ENCODE results near the gene ALOX5AP. TPM values are rescaled to one million over a fixed set of nuclear protein-coding genes. Genes with fewer than 3 reads are reported as not detected.

The ALOX5AP gene
- polyA plus RNA-seq, 2 donors: 2.1 to 10.5 TPM

DNA sequence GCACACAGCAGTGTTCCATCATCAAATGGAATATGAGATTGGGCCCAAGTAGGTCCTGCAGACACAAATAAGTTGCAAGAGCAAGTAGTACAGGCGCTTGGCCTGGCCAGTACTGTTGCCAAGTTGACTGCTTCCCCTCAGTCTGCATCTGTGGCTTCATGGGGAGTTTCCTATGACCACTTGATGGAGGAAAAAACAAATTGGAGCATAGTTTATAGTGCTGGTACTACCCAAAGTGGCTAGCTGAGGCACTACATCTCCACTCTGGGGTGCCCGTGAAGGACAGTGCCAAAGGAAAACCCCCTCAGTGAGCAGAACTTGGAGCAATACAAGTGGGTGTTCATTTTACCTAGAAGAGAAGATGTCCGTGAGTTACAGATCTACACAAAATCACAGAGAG lies 10.6 kb upstream of the ALOX5AP start:
- WGBS, 2 donors: 94 to 96% methylated on average over 3 of the region's 3 CpGs
- H3K36me3 ChIP-seq (ENCODE audit: control insufficient read depth in 2 of 2, insufficient read depth in 2 of 2, low read length in 1 of 2): no peaks in the 10 kb centered on the region

DNA sequence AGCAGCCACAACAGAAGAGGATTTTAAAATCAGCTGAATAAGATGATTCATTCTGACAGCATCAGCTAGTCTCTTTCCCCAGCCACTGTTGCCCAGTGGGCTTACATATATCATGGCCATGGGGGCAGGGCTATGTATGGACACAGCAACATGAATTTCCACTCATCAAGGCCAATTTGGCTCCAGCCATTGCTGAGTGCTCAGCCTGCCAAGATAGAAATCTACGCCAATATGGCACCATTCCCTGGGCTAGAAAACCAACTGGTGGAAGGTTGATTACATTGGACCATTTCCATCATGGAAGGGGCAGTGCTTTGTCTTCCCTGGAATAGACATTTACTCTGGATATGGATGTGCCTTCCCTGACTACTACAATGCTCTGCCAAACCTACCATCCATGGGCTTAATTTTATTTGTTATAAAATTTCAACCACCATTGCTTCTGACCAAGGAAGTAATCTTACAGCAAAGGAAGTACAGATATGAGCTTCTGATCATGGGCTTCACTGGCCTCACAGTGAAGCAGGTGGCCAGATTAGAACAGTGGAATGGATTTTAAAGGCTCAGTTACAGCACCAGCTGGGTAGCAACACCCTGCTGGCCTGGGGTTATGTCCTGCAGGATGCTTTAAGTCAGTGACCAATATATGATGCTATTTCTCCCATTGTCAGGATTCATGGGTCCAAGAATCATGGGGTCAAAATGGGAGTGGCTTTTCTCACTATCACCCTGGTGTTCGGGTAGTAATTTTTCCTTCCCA lies 9.8 kb upstream of the ALOX5AP start:
- no peaks in the 10 kb centered on the region for H3K9me3 ChIP-seq (ENCODE audit: control insufficient read depth in 2 of 2, insufficient read depth in 1 of 2, low read depth in 1 of 2, low read length in 1 of 2)
- H3K4me3 ChIP-seq (ENCODE audit: low read depth in 1 of 2, low read length in 2 of 2): no peak overlapping the region
- no peak overlapping the region for H3K27ac ChIP-seq (ENCODE audit: low read depth in 2 of 2, low read length in 1 of 2)
- WGBS, 2 donors: 77 to 78% methylated on average over 2 of the region's 2 CpGs
- no peaks in the 10 kb centered on the region for H3K36me3 ChIP-seq (ENCODE audit: control insufficient read depth in 2 of 2, insufficient read depth in 2 of 2, low read length in 1 of 2)
- no peaks in the 10 kb centered on the region for H3K27me3 ChIP-seq (ENCODE audit: control insufficient read depth in 1 of 2, insufficient read depth in 2 of 2, low read length in 2 of 2)
- peaks cover 0 to 2% of the 10 kb centered on the region in 2 donors for H3K4me1 ChIP-seq (ENCODE audit: control insufficient read depth in 2 of 2, insufficient read depth in 2 of 2, low read length in 1 of 2)

More for the DNA sequence above, 10.6 kb upstream of the ALOX5AP start:
- H3K9me3 ChIP-seq (ENCODE audit: control insufficient read depth in 2 of 2, insufficient read depth in 1 of 2, low read depth in 1 of 2, low read length in 1 of 2): no peaks in the 10 kb centered on the region
- H3K27me3 ChIP-seq (ENCODE audit: control insufficient read depth in 1 of 2, insufficient read depth in 2 of 2, low read length in 2 of 2): no peaks in the 10 kb centered on the region
- H3K27ac ChIP-seq (ENCODE audit: low read depth in 2 of 2, low read length in 1 of 2): no peak overlapping the region
- H3K4me1 ChIP-seq (ENCODE audit: control insufficient read depth in 2 of 2, insufficient read depth in 2 of 2, low read length in 1 of 2): no peaks in the 10 kb centered on the region
- H3K4me3 ChIP-seq (ENCODE audit: low read depth in 1 of 2, low read length in 2 of 2): no peak overlapping the region

DNA sequence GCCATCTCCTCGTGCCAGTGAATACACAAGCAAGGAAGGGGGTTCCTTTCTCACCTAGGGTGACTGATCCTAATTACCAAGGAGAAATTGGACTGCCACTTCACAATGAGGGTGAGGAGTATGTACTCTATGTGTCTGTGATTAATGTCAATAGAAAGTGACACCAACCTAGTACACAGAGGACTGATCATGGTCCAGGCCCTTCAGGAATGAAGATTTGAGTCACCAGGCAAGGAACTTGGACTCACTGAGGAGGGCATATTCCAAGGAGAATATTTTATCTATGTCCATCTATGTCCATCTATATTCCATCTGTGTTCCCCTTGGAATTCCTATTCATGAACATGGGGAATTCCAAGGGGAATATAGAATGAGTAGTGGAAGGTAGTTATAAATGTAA lies 9.2 kb upstream of the ALOX5AP start:
- 78 to 91% methylated on average over 1 of the region's 1 CpG for WGBS, 2 donors
- Histone ChIP-seq H3K4me3 (ENCODE audit: low read depth in 1 of 2, low read length in 2 of 2) (no peak overlapping the region), H3K36me3 (ENCODE audit: control insufficient read depth in 2 of 2, insufficient read depth in 2 of 2, low read length in 1 of 2) (no peaks in the 10 kb centered on the region), H3K27me3 (ENCODE audit: control insufficient read depth in 1 of 2, insufficient read depth in 2 of 2, low read length in 2 of 2) (no peaks in the 10 kb centered on the region), H3K27ac (ENCODE audit: low read depth in 2 of 2, low read length in 1 of 2) (no peak overlapping the region), H3K9me3 (ENCODE audit: control insufficient read depth in 2 of 2, insufficient read depth in 1 of 2, low read depth in 1 of 2, low read length in 1 of 2) (no peaks in the 10 kb centered on the region), H3K4me1 (ENCODE audit: control insufficient read depth in 2 of 2, insufficient read depth in 2 of 2, low read length in 1 of 2) (peaks cover 0 to 3% of the 10 kb centered on the region in 2 donors)

DNA sequence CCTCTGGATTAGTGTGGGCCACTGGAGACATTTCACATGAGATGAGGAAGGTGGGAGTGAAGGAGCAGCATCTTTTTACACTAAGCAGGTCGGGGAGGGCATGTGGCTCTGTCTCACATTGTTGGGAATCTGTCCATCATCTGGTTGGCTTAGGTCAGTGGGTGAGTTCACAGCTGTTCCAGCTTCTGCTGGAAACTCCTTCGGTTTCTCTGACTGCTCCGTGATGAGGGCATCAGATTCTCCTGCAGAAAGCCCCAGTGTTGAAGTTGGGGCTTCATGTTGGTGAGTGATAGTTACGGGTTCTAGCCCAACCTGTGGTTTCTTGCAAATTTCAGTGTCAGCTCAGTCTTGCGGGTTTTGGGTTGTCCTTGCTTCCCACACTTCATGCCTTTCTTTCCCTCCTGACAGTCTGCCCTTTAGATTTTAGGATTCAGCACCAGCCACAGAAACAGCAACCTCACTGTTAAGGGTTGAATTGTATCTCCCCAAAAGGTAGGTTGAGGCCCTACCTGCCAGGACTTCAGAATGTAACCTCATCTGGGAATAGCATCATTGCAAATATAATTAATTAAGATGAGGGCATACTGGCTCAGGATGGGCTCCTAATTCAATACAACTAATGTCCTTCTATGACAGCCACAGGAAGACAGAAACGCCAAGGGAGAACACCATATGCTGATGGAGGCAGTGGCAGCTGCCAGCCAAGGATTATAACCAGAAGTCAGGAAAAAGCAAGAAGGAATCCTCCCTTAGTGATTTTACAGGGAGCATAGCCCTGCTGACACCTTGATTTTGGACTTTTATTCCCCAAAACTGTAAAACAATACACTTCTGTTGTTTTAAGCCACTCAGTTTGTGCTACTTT lies 7.6 kb upstream of the ALOX5AP start:
- no peak overlapping the region for H3K27ac ChIP-seq (ENCODE audit: low read depth in 2 of 2, low read length in 1 of 2)
- H3K27me3 ChIP-seq (ENCODE audit: control insufficient read depth in 1 of 2, insufficient read depth in 2 of 2, low read length in 2 of 2): no peaks in the 10 kb centered on the region
- WGBS, 2 donors: 88 to 89% methylated on average over 6 of the region's 6 CpGs
- H3K36me3 ChIP-seq (ENCODE audit: control insufficient read depth in 2 of 2, insufficient read depth in 2 of 2, low read length in 1 of 2): no peaks in the 10 kb centered on the region
- no peak overlapping the region for H3K4me3 ChIP-seq (ENCODE audit: low read depth in 1 of 2, low read length in 2 of 2)
- peaks cover 0 to 3% of the 10 kb centered on the region in 2 donors for H3K4me1 ChIP-seq (ENCODE audit: control insufficient read depth in 2 of 2, insufficient read depth in 2 of 2, low read length in 1 of 2)
- H3K9me3 ChIP-seq (ENCODE audit: control insufficient read depth in 2 of 2, insufficient read depth in 1 of 2, low read depth in 1 of 2, low read length in 1 of 2): no peaks in the 10 kb centered on the region

DNA sequence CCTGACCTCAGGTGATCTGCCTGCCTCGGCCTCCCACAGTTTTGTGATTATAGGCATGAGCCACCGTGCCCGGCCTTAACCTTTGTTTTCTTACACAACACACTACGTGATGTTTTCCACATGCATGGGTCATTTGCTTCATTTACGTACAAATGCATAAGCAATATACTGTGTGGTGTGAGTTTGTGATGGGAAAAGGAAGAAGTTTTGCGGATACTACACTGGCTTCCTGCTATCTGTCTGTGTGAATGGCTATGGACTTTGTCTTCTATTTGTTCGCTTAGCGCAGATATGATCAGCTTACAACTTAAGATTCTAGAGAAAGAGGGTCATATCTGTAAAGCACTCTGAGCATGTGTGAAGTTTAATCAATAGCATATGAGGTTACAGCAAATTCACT lies 5.5 kb upstream of the ALOX5AP start:
- no peak overlapping the region for H3K27ac ChIP-seq (ENCODE audit: low read depth in 2 of 2, low read length in 1 of 2)
- H3K27me3 ChIP-seq (ENCODE audit: control insufficient read depth in 1 of 2, insufficient read depth in 2 of 2, low read length in 2 of 2): no peaks in the 10 kb centered on the region
- H3K4me3 ChIP-seq (ENCODE audit: low read depth in 1 of 2, low read length in 2 of 2): no peak overlapping the region
- no peaks in the 10 kb centered on the region for H3K36me3 ChIP-seq (ENCODE audit: control insufficient read depth in 2 of 2, insufficient read depth in 2 of 2, low read length in 1 of 2)
- peaks cover 0 to 3% of the 10 kb centered on the region in 2 donors for H3K4me1 ChIP-seq (ENCODE audit: control insufficient read depth in 2 of 2, insufficient read depth in 2 of 2, low read length in 1 of 2)
- no peaks in the 10 kb centered on the region for H3K9me3 ChIP-seq (ENCODE audit: control insufficient read depth in 2 of 2, insufficient read depth in 1 of 2, low read depth in 1 of 2, low read length in 1 of 2)
- WGBS, 2 donors: 88 to 90% methylated on average over 8 of the region's 8 CpGs

DNA sequence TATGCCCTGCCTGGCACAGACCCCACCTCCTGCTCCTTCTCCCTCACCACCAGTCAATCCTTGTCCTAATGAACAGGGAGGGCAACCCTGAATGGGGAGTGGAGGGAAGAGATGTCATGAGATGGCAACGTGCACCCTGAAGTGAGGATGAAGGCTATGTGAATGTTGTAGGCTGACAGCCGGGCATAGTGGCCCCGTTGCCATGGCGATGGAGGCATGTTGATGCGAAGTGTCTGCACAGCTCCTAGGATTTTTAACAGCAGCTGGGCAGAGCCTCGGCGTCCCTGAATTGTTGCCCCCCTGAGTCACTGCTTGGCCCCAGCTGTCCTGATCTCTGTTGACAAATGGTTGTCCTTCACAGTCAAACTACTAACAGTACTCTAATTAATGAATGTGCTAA lies 4.8 kb upstream of the ALOX5AP start:
- H3K9me3 ChIP-seq (ENCODE audit: control insufficient read depth in 2 of 2, insufficient read depth in 1 of 2, low read depth in 1 of 2, low read length in 1 of 2): no peaks in the 10 kb centered on the region
- H3K4me3 ChIP-seq (ENCODE audit: low read depth in 1 of 2, low read length in 2 of 2): no peak overlapping the region
- H3K27ac ChIP-seq (ENCODE audit: low read depth in 2 of 2, low read length in 1 of 2): no peak overlapping the region
- H3K36me3 ChIP-seq (ENCODE audit: control insufficient read depth in 2 of 2, insufficient read depth in 2 of 2, low read length in 1 of 2): no peaks in the 10 kb centered on the region
- 55 to 56% methylated on average over 7 of the region's 7 CpGs for WGBS, 2 donors
- H3K27me3 ChIP-seq (ENCODE audit: control insufficient read depth in 1 of 2, insufficient read depth in 2 of 2, low read length in 2 of 2): no peaks in the 10 kb centered on the region
- peaks cover 0 to 3% of the 10 kb centered on the region in 2 donors for H3K4me1 ChIP-seq (ENCODE audit: control insufficient read depth in 2 of 2, insufficient read depth in 2 of 2, low read length in 1 of 2)

DNA sequence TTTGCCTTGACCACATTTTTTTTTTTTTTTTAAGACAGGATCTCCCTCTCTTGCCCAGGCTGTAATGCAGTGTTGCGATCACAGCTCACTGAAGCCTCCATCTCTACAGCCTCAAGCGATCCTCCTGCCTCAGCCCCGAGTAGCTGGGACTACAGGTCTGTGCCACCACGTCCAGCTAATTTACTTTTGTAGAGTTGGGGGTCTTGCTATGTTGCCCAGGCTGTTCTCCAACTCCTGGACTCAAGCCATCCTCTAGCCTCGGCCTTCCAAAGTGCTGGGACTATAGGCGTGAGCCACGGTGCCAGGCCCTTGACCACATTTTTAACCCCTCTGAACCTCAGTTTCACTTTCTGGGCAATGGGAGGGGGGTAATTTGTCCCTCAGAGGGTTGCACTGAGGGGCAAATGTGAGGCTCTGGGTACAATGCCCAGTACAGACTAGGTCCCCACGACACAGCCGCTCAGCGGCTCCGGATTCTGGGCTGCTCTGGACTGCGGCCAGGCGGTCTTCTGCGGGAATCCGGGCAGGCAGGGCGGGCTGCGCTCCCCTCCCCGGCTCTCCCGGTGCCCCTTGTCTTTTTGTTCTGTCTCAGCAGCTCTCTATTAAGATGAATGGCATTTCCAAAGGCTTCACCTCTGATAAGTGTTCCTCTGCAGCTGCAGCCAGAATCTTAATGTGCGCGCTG lies 3.8 kb upstream of the ALOX5AP start:
- Histone ChIP-seq H3K36me3 (ENCODE audit: control insufficient read depth in 2 of 2, insufficient read depth in 2 of 2, low read length in 1 of 2) (no peaks in the 10 kb centered on the region), H3K27me3 (ENCODE audit: control insufficient read depth in 1 of 2, insufficient read depth in 2 of 2, low read length in 2 of 2) (no peaks in the 10 kb centered on the region), H3K9me3 (ENCODE audit: control insufficient read depth in 2 of 2, insufficient read depth in 1 of 2, low read depth in 1 of 2, low read length in 1 of 2) (no peaks in the 10 kb centered on the region), H3K4me3 (ENCODE audit: low read depth in 1 of 2, low read length in 2 of 2) (no peak overlapping the region), H3K4me1 (ENCODE audit: control insufficient read depth in 2 of 2, insufficient read depth in 2 of 2, low read length in 1 of 2) (peaks cover 0 to 3% of the 10 kb centered on the region in 2 donors), H3K27ac (ENCODE audit: low read depth in 2 of 2, low read length in 1 of 2) (no peak overlapping the region)
- 75 to 86% methylated on average over 21 of the region's 21 CpGs for WGBS, 2 donors

DNA sequence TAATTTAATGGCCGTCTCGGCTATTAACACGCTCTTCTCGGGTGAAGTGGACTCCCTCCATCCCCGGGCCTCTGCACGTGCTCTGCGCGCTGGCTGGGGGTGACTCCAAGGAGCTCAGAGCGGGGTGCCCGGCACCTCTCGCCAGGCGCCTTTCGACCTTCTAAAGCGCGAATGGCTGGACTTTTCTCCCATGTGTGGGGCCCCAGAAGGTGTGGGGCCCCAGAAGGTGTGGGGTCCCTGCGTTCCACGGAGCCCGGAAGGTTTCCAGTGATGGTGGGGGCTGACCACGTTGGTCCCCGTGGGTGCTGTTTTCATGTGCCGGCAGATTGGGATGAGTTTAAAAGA lies 3.3 kb upstream of the ALOX5AP start:
- no peaks in the 10 kb centered on the region for H3K36me3 ChIP-seq (ENCODE audit: control insufficient read depth in 2 of 2, insufficient read depth in 2 of 2, low read length in 1 of 2)
- no peak overlapping the region for H3K27ac ChIP-seq (ENCODE audit: low read depth in 2 of 2, low read length in 1 of 2)
- H3K4me3 ChIP-seq (ENCODE audit: low read depth in 1 of 2, low read length in 2 of 2): no peak overlapping the region
- H3K4me1 ChIP-seq (ENCODE audit: control insufficient read depth in 2 of 2, insufficient read depth in 2 of 2, low read length in 1 of 2): peaks cover 0 to 3% of the 10 kb centered on the region in 2 donors
- H3K9me3 ChIP-seq (ENCODE audit: control insufficient read depth in 2 of 2, insufficient read depth in 1 of 2, low read depth in 1 of 2, low read length in 1 of 2): no peaks in the 10 kb centered on the region
- H3K27me3 ChIP-seq (ENCODE audit: control insufficient read depth in 1 of 2, insufficient read depth in 2 of 2, low read length in 2 of 2): no peaks in the 10 kb centered on the region
- WGBS, 2 donors: 84% methylated on average over 21 of the region's 21 CpGs

DNA sequence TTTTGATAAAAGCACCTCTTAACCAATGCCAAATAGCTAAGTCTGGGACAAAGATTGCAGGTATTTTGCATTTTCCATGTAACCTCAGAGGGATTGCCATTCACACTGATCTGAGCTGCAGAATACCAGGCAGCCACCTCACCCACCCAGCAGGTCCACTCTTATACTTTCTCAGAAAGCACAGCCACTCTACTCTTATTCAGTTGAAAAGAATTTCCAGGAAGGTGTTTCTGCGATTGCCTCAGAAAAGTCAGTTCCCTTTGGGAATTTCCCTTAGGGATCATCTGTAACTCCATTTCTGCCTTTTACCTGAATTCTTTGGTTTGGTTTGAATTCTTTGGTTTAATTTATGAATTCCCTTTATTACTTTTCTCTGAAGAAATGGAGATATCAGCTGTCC lies 904 bp upstream of the ALOX5AP start:
- Histone ChIP-seq H3K36me3 (ENCODE audit: control insufficient read depth in 2 of 2, insufficient read depth in 2 of 2, low read length in 1 of 2) (no peaks in the 10 kb centered on the region), H3K27ac (ENCODE audit: low read depth in 2 of 2, low read length in 1 of 2) (no peak overlapping the region), H3K9me3 (ENCODE audit: control insufficient read depth in 2 of 2, insufficient read depth in 1 of 2, low read depth in 1 of 2, low read length in 1 of 2) (no peaks in the 10 kb centered on the region), H3K4me3 (ENCODE audit: low read depth in 1 of 2, low read length in 2 of 2) (no peak overlapping the region), H3K4me1 (ENCODE audit: control insufficient read depth in 2 of 2, insufficient read depth in 2 of 2, low read length in 1 of 2) (peaks cover 0 to 3% of the 10 kb centered on the region in 2 donors), H3K27me3 (ENCODE audit: control insufficient read depth in 1 of 2, insufficient read depth in 2 of 2, low read length in 2 of 2) (no peaks in the 10 kb centered on the region)
- 49 to 72% methylated on average over 1 of the region's 1 CpG for WGBS, 2 donors

Data from esophagus (tissue), 2 donors.